A549 (cell line): ENCODE data around the gene BRF1. TPM values are rescaled to one million over a fixed set of nuclear protein-coding genes. Genes with fewer than 3 reads are reported as not detected.
A peak's percentile ranks its signal among the peaks of the same experiment; 100 is the strongest.

ENCODE experiments used
- ATAC-seq, 2 experiments: fragments of 200-7000 bp in 1 of 2; fragments of >200 bp in 1 of 2; cut with Nextera tagmentation in 1 of 2; cut with Tn5 transposase in 1 of 2; 3 replicates each; pipeline versions ENCODE4 v1.8.0 to v1.9.1; 2018 to 2020; ENCODE audit warnings: mild to moderate bottlenecking in 1 of 2, moderate library complexity in 1 of 2
- CTCF ChIA-PET: fragments of 300-600 bp; sonication (Branson Sonifier 250); formaldehyde crosslinking; extraction: SDS; loops from one replicate; lab custom pipeline; 2021; ENCODE audit warnings: antibody characterized with exemption, inconsistent platforms; lab: Yijun Ruan, JAX
- POLR2A ChIA-PET: fragments of 350-600 bp; formaldehyde crosslinking; extraction: SDS; loops from one replicate; lab custom pipeline; 2021; ENCODE audit warnings: antibody characterized with exemption, inconsistent platforms; lab: Yijun Ruan, JAX
- DNase-seq, 2 experiments: peaks; one replicate each; pipeline versions ENCODE4 v3.0.0 to v3.0.0-alpha.2; 2011 to 2016; ENCODE audit warnings: low read depth in 1 of 2, low spot score in 1 of 2
- FAIRE-seq: peaks from 2 replicates; lab custom pipeline; 2011; peaks lifted over from hg19 to GRCh38; lab: Jason Lieb, UNC
- H3K27ac ChIP-seq, 2 experiments: fragments of >200 bp; sonication (Bioruptor Twin); formaldehyde crosslinking; 3 replicates each; pipeline ENCODE4 v1.5.1; 2016 to 2017
- H3K4me1 ChIP-seq: fragments of >200 bp; sonication (Bioruptor Twin); formaldehyde crosslinking; 3 replicates; pipeline ENCODE4 v1.6.1; 2016
- H3K4me2 ChIP-seq: fragments of >200 bp; sonication (Bioruptor Twin); formaldehyde crosslinking; 3 replicates; pipeline ENCODE4 v1.6.1; 2016
- H3K4me3 ChIP-seq: fragments of >200 bp; sonication (Bioruptor Twin); formaldehyde crosslinking; 3 replicates; pipeline ENCODE4 v1.5.1; 2016
- H3K9me3 ChIP-seq: fragments of >200 bp; sonication (Bioruptor Twin); formaldehyde crosslinking; 3 replicates; pipeline ENCODE4 v1.6.1; 2016
- CHD2 ChIP-seq: fragments of 150-350 bp; IDR thresholded peaks from 2 replicates; pipeline ENCODE4 v1.6.1; 2014; ENCODE audit warnings: low read length; ENCODE audit not compliant: partially characterized antibody
- CHD4 ChIP-seq: fragments of 200-600 bp; sonication (generic); IDR thresholded peaks from 2 replicates; pipeline ENCODE4 v1.6.1; 2016; ENCODE audit warnings: antibody characterized with exemption, mild to moderate bottlenecking, borderline replicate concordance
- E2F6 ChIP-seq: IDR thresholded peaks from 2 replicates; pipeline ENCODE4 v1.6.1; 2012; ENCODE audit warnings: low read depth, borderline replicate concordance
- EHF ChIP-seq: fragments of 250-450 bp; sonication (Bioruptor Pico); IDR thresholded peaks from 2 replicates; pipeline ENCODE4 v1.5.0; 2020; ENCODE audit warnings: mild to moderate bottlenecking
- EHMT2 ChIP-seq: fragments of 200-600 bp; sonication (generic); IDR thresholded peaks from 2 replicates; pipeline ENCODE4 v1.6.1; 2016; ENCODE audit warnings: antibody characterized with exemption, low read depth, mild to moderate bottlenecking, moderate library complexity
- ELK1 ChIP-seq: fragments of 150-350 bp; IDR thresholded peaks from 2 replicates; pipeline ENCODE4 v1.6.1; 2014; ENCODE audit warnings: low read depth, mild to moderate bottlenecking, low read length
- FOSB ChIP-seq: fragments of 250-450 bp; sonication (Bioruptor Pico); IDR thresholded peaks from 2 replicates; pipeline ENCODE4 v1.5.0; 2020; ENCODE audit warnings: mild to moderate bottlenecking, moderate library complexity
- HDAC2 ChIP-seq: fragments of 200-600 bp; sonication (generic); IDR thresholded peaks from 2 replicates; pipeline ENCODE4 v1.6.1; 2016
- HES2 ChIP-seq: fragments of >200 bp; sonication (Bioruptor Twin); formaldehyde crosslinking; IDR thresholded peaks from 2 replicates; pipeline ENCODE4 v1.6.1; 2016
- MAFK ChIP-seq: fragments of 450-650 bp; IDR thresholded peaks from 2 replicates; pipeline ENCODE4 v1.6.1; 2014; ENCODE audit not compliant: partially characterized antibody
- MAZ ChIP-seq: fragments of 150-350 bp; IDR thresholded peaks from 2 replicates; pipeline ENCODE4 v1.6.1; 2014; ENCODE audit warnings: antibody characterized with exemption, low read depth, low read length, borderline replicate concordance
- MYC ChIP-seq: IDR thresholded peaks from 2 replicates; pipeline ENCODE4 v1.6.1; 2012; ENCODE audit warnings: mild to moderate bottlenecking, inconsistent platforms, low read length, improper control_type of control experiment, borderline replicate concordance
- NFE2L2 ChIP-seq: fragments of 150-350 bp; conservative IDR thresholded peaks from 2 replicates; pipeline ENCODE4 v1.6.1; 2014; ENCODE audit warnings: low read length
- NR3C1 ChIP-seq: fragments of >200 bp; sonication (Bioruptor Twin); formaldehyde crosslinking; IDR thresholded peaks from 3 replicates; pipeline ENCODE4 v1.6.1; 2017
- POLR2A ChIP-seq: IDR thresholded peaks from 2 replicates; pipeline ENCODE4 v1.6.1; 2012; ENCODE audit warnings: mild to moderate bottlenecking, low read length
- RCOR1 ChIP-seq: fragments of 150-350 bp; IDR thresholded peaks from 2 replicates; pipeline ENCODE4 v1.6.1; 2014; ENCODE audit warnings: antibody characterized with exemption, low read length, low read depth
- RFX5 ChIP-seq: fragments of 450-650 bp; IDR thresholded peaks from 2 replicates; pipeline ENCODE4 v1.7.1; 2014; ENCODE audit warnings: antibody characterized with exemption, mild to moderate bottlenecking, moderate library complexity
- SREBF2 ChIP-seq: fragments of 450-650 bp; IDR thresholded peaks from 2 replicates; pipeline ENCODE4 v1.6.1; 2014; ENCODE audit warnings: mild to moderate bottlenecking, moderate library complexity
- TP53 ChIP-seq: fragments of 250-450 bp; sonication (Bioruptor Pico); IDR thresholded peaks from 2 replicates; pipeline ENCODE4 v1.5.0; 2021; ENCODE audit warnings: mild to moderate bottlenecking, moderate library complexity
- WGBS: methylation state at CpG from one replicate; pipeline ENCODE4 v1.1.6; 2017; ENCODE audit errors: missing lambda C conversion rate; 5-methylcytosine and 5-hydroxymethylcytosine counted together
- polyA plus RNA-seq, 4 experiments: library from polyadenylated mRNA; depleted of rRNA in 3 of 4; stranded (reverse); fragments of >200 nt; fragmentation: RNase III in 1 of 4; extraction: RNeasy Plus Mini Kit Qiagen cat#74134 plus additional on column Dnase treatment in 1 of 4; gene quantifications; 2 replicates in 3 of 4; 3 replicates in 1 of 4; pipeline ENCODE4 v1.2.3, GENCODE V29; 2011 to 2017

BRF1 gene
- polyA plus RNA-seq, 2 of the 4 experiments (the other 2 are of a cell fraction), result 8.5 to 25.7 TPM

GRCh38 chr14:105343194-105343593, 42.4 kb upstream of the BRF1 start:
- 89% methylated on average over 7 of the region's 7 CpGs for WGBS
- peaks cover 6% of the 10 kb centered on the region; the same call in 1 of the 3 replicates for H3K9me3 ChIP-seq
- ChIA-PET CTCF (interaction anchor here (0.7 to 2.5 kb wide), 6 partner anchors 9 to 33 kb away, joined by 3 to 6 read pairs (median 4); no protein-coding TSS in a partner anchor), POLR2A (no interaction called here)
- TF ChIP-seq EHMT2 (no peak), HES2 (no peak), NFE2L2 (no peak), ELK1 (no peak), HDAC2 (no peak), POLR2A (no peak), CHD2 (no peak)
- ATAC-seq (no peak), DNase-seq (no peak), FAIRE-seq (no peak)
- no peak overlapping the region for H3K4me3 ChIP-seq
- no peak overlapping the region for H3K27ac ChIP-seq
- H3K4me2 ChIP-seq, result no peak overlapping the region
- no peaks in the 10 kb centered on the region for H3K4me1 ChIP-seq

- H3K4me1 ChIP-seq, result no peaks in the 10 kb centered on the region
- H3K4me2 ChIP-seq, result no peak overlapping the region
- DNase-seq, result no peak
- H3K27ac ChIP-seq, result no peak overlapping the region
- CTCF ChIA-PET, result interaction anchor here (0.6 to 2.5 kb wide), 5 partner anchors 11 to 721 kb away, joined by 3 to 11 read pairs (median 3); no protein-coding TSS in a partner anchor
- H3K4me3 ChIP-seq, result no peak overlapping the region
- TF ChIP-seq SREBF2 (no peak), RCOR1 (no peak), CHD4 (no peak), EHF (CRISPR knock-in tag) (no peak), NR3C1 (no peak), CHD2 (no peak), TP53 (CRISPR knock-in tag) (no peak), FOSB (no peak), MAZ (no peak), E2F6 (no peak)
- TF ChIP-seq, all 56 proteins: peak for 0
- 89% methylated on average over 20 of the region's 20 CpGs for WGBS
- H3K9me3 ChIP-seq, result peaks cover 6% of the 10 kb centered on the region; the same call in 1 of the 3 replicates
- ATAC-seq (no peak), FAIRE-seq (no peak)
- POLR2A ChIA-PET, result no interaction called here
Measured at GRCh38 chr14:105340821-105341733, 40.3 kb upstream of the BRF1 start.

- H3K4me3 ChIP-seq, result no peak overlapping the region
- H3K4me1 ChIP-seq, result no peaks in the 10 kb centered on the region
- DNase-seq (no peak), ATAC-seq (no peak), FAIRE-seq (no peak)
- no peaks in the 10 kb centered on the region for H3K9me3 ChIP-seq
- H3K4me2 ChIP-seq, result no peak overlapping the region
- no peak overlapping the region for H3K27ac ChIP-seq
- POLR2A ChIA-PET, result no interaction called here
- TF ChIP-seq RFX5, result no peak
- no peak for TF ChIP-seq MYC
- TF ChIP-seq MAZ, result no peak
- peak; percentile 93 for TF ChIP-seq MAFK
- 86% methylated on average over 16 of the region's 18 CpGs for WGBS
- CTCF ChIA-PET, result interaction anchor here (2.0 kb wide), 1 partner anchor 14 kb away, joined by 6 read pairs; no protein-coding TSS in a partner anchor
Measured at GRCh38 chr14:105337966-105338741, 37.4 kb upstream of the BRF1 start.
